H1 (cell line): Measurements from ENCODE around the gene NFXL1. TPM values are rescaled to one million over a fixed set of nuclear protein-coding genes. Genes with fewer than 3 reads are reported as not detected.
A peak's percentile ranks its signal among the peaks of the same experiment; 100 is the strongest.

Experiments used
- ASH2L ChIP-seq: fragments of 200-600, 300-600 bp; sonication (generic); IDR thresholded peaks from one replicate; pipeline ENCODE4 v1.7.1; 2017; ENCODE audit warnings: low read length
- BCL11A ChIP-seq, 2 experiments: IDR thresholded peaks; one replicate each; pipeline ENCODE4 v1.6.1; 2011; ENCODE audit warnings: low read depth in 2 of 2, low read length in 2 of 2, mild to moderate bottlenecking in 2 of 2
- CBX5 ChIP-seq: fragments of 300-800, 300-1000 bp; sonication (generic); IDR thresholded peaks from 2 replicates; pipeline ENCODE4 v1.7.1; 2016; ENCODE audit warnings: antibody characterized with exemption, low read length, low read depth
- CEBPB ChIP-seq: IDR thresholded peaks from 2 replicates; pipeline ENCODE4 v1.6.1; 2012; ENCODE audit warnings: low read depth, low read length
- CREB1 ChIP-seq: IDR thresholded peaks from 2 replicates; pipeline ENCODE4 v1.6.1; 2012; ENCODE audit warnings: inconsistent platforms
- CTCF ChIP-seq, 3 experiments: IDR thresholded peaks; 1 replicate in 2 of 3; 2 replicates in 1 of 3; pipeline versions ENCODE4 v1.5.1 to v1.6.1; 2011; ENCODE audit warnings: low read length in 3 of 3, mild to moderate bottlenecking in 3 of 3, inconsistent platforms in 2 of 3, low read depth in 1 of 3, moderate library complexity in 1 of 3; ENCODE audit not compliant: insufficient read depth in 1 of 3; ENCODE audit errors: control extremely low read depth in 1 of 3
- EP300 ChIP-seq, 2 experiments: IDR thresholded peaks; 1 replicate in 1 of 2; 2 replicates in 1 of 2; pipeline ENCODE4 v1.6.1; 2011 to 2012; ENCODE audit warnings: low read depth in 2 of 2, low read length in 2 of 2, mild to moderate bottlenecking in 2 of 2, borderline replicate concordance in 1 of 2, inconsistent platforms in 1 of 2, moderate library complexity in 1 of 2
- GTF2F1 ChIP-seq: IDR thresholded peaks from 2 replicates; pipeline ENCODE4 v1.6.1; 2012; ENCODE audit warnings: low read depth, low read length, improper control_type of control experiment, borderline replicate concordance
- JUN ChIP-seq: IDR thresholded peaks from 2 replicates; pipeline ENCODE4 v1.6.1; 2011; ENCODE audit warnings: low read depth, mild to moderate bottlenecking, improper control_type of control experiment, low read length
- JUND ChIP-seq: IDR thresholded peaks from 2 replicates; pipeline ENCODE4 v1.6.1; 2011; ENCODE audit warnings: mild to moderate bottlenecking, improper control_type of control experiment, low read length
- NANOG ChIP-seq: IDR thresholded peaks from 2 replicates; pipeline ENCODE4 v1.6.1; 2011; ENCODE audit warnings: low read length, low read depth, mild to moderate bottlenecking, inconsistent platforms; ENCODE audit not compliant: insufficient read depth, poor library complexity, severe bottlenecking
- PHF8 ChIP-seq: fragments of 200-600 bp; sonication (generic); conservative IDR thresholded peaks from 2 replicates; pipeline ENCODE4 v1.7.1; 2012; ENCODE audit warnings: low read depth, mild to moderate bottlenecking, inconsistent platforms, low read length, moderate library complexity
- POU5F1 ChIP-seq: IDR thresholded peaks from 2 replicates; pipeline ENCODE4 v1.6.1; 2011; ENCODE audit warnings: low read depth, mild to moderate bottlenecking, low read length, moderate library complexity
- RAD21 ChIP-seq, 2 experiments: IDR thresholded peaks in 1 of 2; conservative IDR thresholded peaks in 1 of 2; 2 replicates each; pipeline ENCODE4 v1.6.1; 2011; ENCODE audit warnings: low read depth in 2 of 2, low read length in 2 of 2, improper control_type of control experiment in 1 of 2, inconsistent platforms in 1 of 2, mild to moderate bottlenecking in 1 of 2, moderate library complexity in 1 of 2
- RBBP5 ChIP-seq: IDR thresholded peaks from 2 replicates; pipeline ENCODE4 v1.7.1; 2012; ENCODE audit warnings: low read depth, mild to moderate bottlenecking, inconsistent platforms, low read length, moderate library complexity, borderline replicate concordance
- RXRA ChIP-seq: IDR thresholded peaks from 2 replicates; pipeline ENCODE4 v1.6.1; 2011; ENCODE audit warnings: low read depth, mild to moderate bottlenecking, low read length, moderate library complexity; ENCODE audit not compliant: insufficient read depth
- SIRT6 ChIP-seq: IDR thresholded peaks from one replicate; pipeline ENCODE4 v1.7.1; 2012; ENCODE audit warnings: low read length, inconsistent platforms
- SRF ChIP-seq: IDR thresholded peaks from 2 replicates; pipeline ENCODE4 v1.6.1; 2011; ENCODE audit warnings: mild to moderate bottlenecking, low read depth, low read length, moderate library complexity
- TAF7 ChIP-seq: optimal IDR thresholded peaks from 2 replicates; pipeline ENCODE3; 2011; ENCODE audit warnings: low read depth, mild to moderate bottlenecking, inconsistent platforms, low read length, moderate library complexity, borderline replicate concordance
- TCF12 ChIP-seq: IDR thresholded peaks from 2 replicates; pipeline ENCODE4 v1.6.1; 2011; ENCODE audit warnings: low read depth, mild to moderate bottlenecking, low read length
- TEAD4 ChIP-seq: IDR thresholded peaks from 2 replicates; pipeline ENCODE4 v1.6.1; 2012; ENCODE audit warnings: low read depth, low read length, inconsistent platforms, mixed read lengths
- ZNF274 ChIP-seq: IDR thresholded peaks from 2 replicates; pipeline ENCODE4 v1.7.0; 2012; ENCODE audit warnings: low read length, borderline replicate concordance; ENCODE audit errors: extremely low read depth
- polyA plus RNA-seq, 7 experiments: library from polyadenylated mRNA; depleted of rRNA in 3 of 7; stranded (reverse) in 5 of 7; unstranded in 2 of 7; fragments of >200 nt in 5 of 7; fragments of 200-250 nt in 2 of 7; gene quantifications; 1 replicate in 5 of 7; 2 replicates in 1 of 7; 4 replicates in 1 of 7; pipeline versions ENCODE4 v1.2.1 to v1.2.3, GENCODE V29; 2011 to 2013; ENCODE audit warnings: missing spikeins in 2 of 7, mixed read lengths in 2 of 7
- total RNA-seq: library from RNA; stranded (reverse); fragmentation: NEBNext Ultra II Directional; extraction: Animal tissue kit (Norgen Biotek cat#: 25700); gene quantifications from 2 replicates; pipeline ENCODE4 v1.2.1, GENCODE V29; 2021

NFXL1 gene
- total and polyA plus RNA-seq, 2 of the 8 experiments (the other 6 are each of a cell fraction or from before 2014, with no cell fraction given) = 10.0 to 29.5 TPM

DNA sequence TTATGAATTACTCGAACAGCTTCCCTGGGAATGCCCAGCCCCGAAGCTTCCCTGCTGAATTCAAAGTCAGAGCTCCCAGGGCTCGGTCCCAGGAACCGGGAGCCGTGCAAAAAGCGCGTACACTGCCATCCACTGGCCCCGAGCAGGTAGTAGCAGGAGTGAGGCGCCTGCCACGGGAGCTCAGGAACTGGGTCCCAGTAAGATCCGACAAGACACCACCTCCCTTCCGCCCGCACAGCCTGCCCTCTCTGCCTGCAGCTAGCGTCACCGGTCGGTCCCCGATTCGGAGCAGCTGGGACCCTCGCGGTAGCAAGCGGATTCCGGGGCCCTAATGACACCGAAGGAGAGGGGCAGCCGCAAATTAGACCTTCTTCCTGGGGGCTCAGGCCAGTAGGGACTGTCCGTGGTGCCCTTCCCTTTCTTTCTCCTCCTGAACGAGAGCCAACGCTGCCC lies 77.7 kb downstream of the NFXL1 start (continued):
- TF ChIP-seq CTCF (IDR thresholded peaks at IDR 0.05; ENCODE audit: control extremely low read depth in 1 of 3, insufficient read depth in 1 of 3, low read depth in 1 of 3, low read length in 3 of 3) = peak; percentile 74 to 87 (median 84)
- TF ChIP-seq RXRA = no peak
- no peak for TF ChIP-seq ZNF274
- TF ChIP-seq TAF7 = no peak
- TF ChIP-seq JUND = no peak
- peak; percentile 87 to 90 for TF ChIP-seq RAD21 (IDR thresholded peaks at IDR 0.05 in 1 of 2, conservative IDR thresholded peaks at IDR 0.05 in 1 of 2; ENCODE audit: low read depth in 2 of 2, low read length in 2 of 2)
- no peak for TF ChIP-seq SRF
- TF ChIP-seq CEBPB = no peak
- TF ChIP-seq CREB1 = peak; percentile 16; the same call in 1 of the 2 replicates
- no peak; the same call in 1 of the 2 replicates for TF ChIP-seq RBBP5
- no peak for TF ChIP-seq CBX5
- peak; percentile 14 for TF ChIP-seq ASH2L
- no peak for TF ChIP-seq GTF2F1
- TF ChIP-seq EP300 (IDR thresholded peaks at IDR 0.05; ENCODE audit: borderline replicate concordance in 1 of 2, low read depth in 2 of 2, low read length in 2 of 2) = no peak
- TF ChIP-seq POU5F1 = no peak
- no peak for TF ChIP-seq TEAD4
- TF ChIP-seq SIRT6 = no peak
- no peak for TF ChIP-seq BCL11A (IDR thresholded peaks at IDR 0.05; ENCODE audit: low read depth in 2 of 2, low read length in 2 of 2)
- no peak for TF ChIP-seq JUN
- TF ChIP-seq TCF12 = no peak
- no peak for TF ChIP-seq PHF8
- no peak for TF ChIP-seq NANOG
